HepG2 (cell line): ENCODE results near the gene PCGF2. TPM values are rescaled to one million over a fixed set of nuclear protein-coding genes. Genes with fewer than 3 reads are reported as not detected.
A peak's percentile ranks its signal among the peaks of the same experiment; 100 is the strongest.

Experiments
- ETV6 ChIP-seq: sonication (generic); formaldehyde crosslinking; conservative IDR thresholded peaks from 2 replicates; pipeline ENCODE4 v1.4.0; 2020; ENCODE audit warnings: missing genetic modification reagents
- FOXK1 ChIP-seq: sonication (generic); formaldehyde crosslinking; IDR thresholded peaks from 2 replicates; pipeline ENCODE4 v1.4.0; 2020; ENCODE audit warnings: low read depth, missing genetic modification reagents, borderline replicate concordance
- FOXP1 ChIP-seq, 2 experiments: fragments of 450-650 bp in 1 of 2; IDR thresholded peaks; 2 replicates each; pipeline ENCODE4 v1.6.1; 2017 to 2018; ENCODE audit warnings: antibody characterized with exemption in 1 of 2
- HIVEP1 ChIP-seq: sonication (generic); formaldehyde crosslinking; IDR thresholded peaks from 2 replicates; pipeline ENCODE4 v1.4.0; 2020; ENCODE audit warnings: mild to moderate bottlenecking, missing genetic modification reagents
- IRF2 ChIP-seq: IDR thresholded peaks from 2 replicates; pipeline ENCODE4 v1.6.1; 2018; ENCODE audit warnings: missing genetic modification reagents, missing compliant biosample characterization
- KAT8 ChIP-seq: IDR thresholded peaks from 2 replicates; pipeline ENCODE4 v1.6.1; 2016; ENCODE audit warnings: missing genetic modification reagents, missing compliant biosample characterization
- KDM4B ChIP-seq: sonication (generic); formaldehyde crosslinking; IDR thresholded peaks from 2 replicates; pipeline ENCODE4 v1.4.0; 2020; ENCODE audit warnings: missing genetic modification reagents
- NFIB ChIP-seq: sonication (generic); formaldehyde crosslinking; IDR thresholded peaks from 2 replicates; pipeline ENCODE4 v1.9.0; 2021; ENCODE audit warnings: missing genetic modification reagents, mild to moderate bottlenecking, borderline replicate concordance
- NR2C2 ChIP-seq: sonication (generic); formaldehyde crosslinking; IDR thresholded peaks from 2 replicates; pipeline ENCODE4 v1.4.0; 2020; ENCODE audit warnings: missing genetic modification reagents, mild to moderate bottlenecking, moderate library complexity, borderline replicate concordance
- REXO4 ChIP-seq: sonication (generic); formaldehyde crosslinking; IDR thresholded peaks from 2 replicates; pipeline ENCODE4 v1.8.0; 2022; ENCODE audit warnings: missing genetic modification reagents, mild to moderate bottlenecking, borderline replicate concordance
- RXRA ChIP-seq: sonication (generic); formaldehyde crosslinking; IDR thresholded peaks from 2 replicates; pipeline ENCODE4 v1.5.1; 2020; ENCODE audit warnings: missing genetic modification reagents
- SKI ChIP-seq: fragments of 450-650 bp; IDR thresholded peaks from one replicate; pipeline ENCODE4 v1.6.1; 2018; ENCODE audit warnings: mild to moderate bottlenecking; ENCODE audit not compliant: partially characterized antibody
- SP1 ChIP-seq, 2 experiments: fragments of 450-650 bp in 1 of 2; sonication (generic) in 1 of 2; formaldehyde crosslinking in 1 of 2; IDR thresholded peaks; 2 replicates each; pipeline versions ENCODE4 v1.4.0 to v1.6.1; 2016 to 2020; ENCODE audit warnings: missing genetic modification reagents in 1 of 2
- TEAD2 ChIP-seq: sonication (generic); formaldehyde crosslinking; IDR thresholded peaks from 2 replicates; pipeline ENCODE4 v1.9.0; 2021; ENCODE audit warnings: missing genetic modification reagents
- ZBTB1 ChIP-seq: sonication (generic); formaldehyde crosslinking; IDR thresholded peaks from 2 replicates; pipeline ENCODE4 v1.4.0; 2020; ENCODE audit warnings: missing genetic modification reagents, borderline replicate concordance
- ZNF331 ChIP-seq: sonication (generic); formaldehyde crosslinking; IDR thresholded peaks from 2 replicates; pipeline ENCODE4 v1.4.0; 2020; ENCODE audit warnings: missing genetic modification reagents
- ZNF350 ChIP-seq: sonication (generic); formaldehyde crosslinking; IDR thresholded peaks from 2 replicates; pipeline ENCODE4 v1.4.0; 2020; ENCODE audit warnings: mild to moderate bottlenecking, low read depth, missing genetic modification reagents, borderline replicate concordance
- ZNF709 ChIP-seq: sonication (generic); formaldehyde crosslinking; IDR thresholded peaks from 2 replicates; pipeline ENCODE4 v1.5.0; 2020; ENCODE audit warnings: mild to moderate bottlenecking, missing genetic modification reagents
- ZNF775 ChIP-seq: sonication (generic); formaldehyde crosslinking; IDR thresholded peaks from 2 replicates; pipeline ENCODE4 v1.4.0; 2020; ENCODE audit warnings: missing genetic modification reagents, mild to moderate bottlenecking, moderate library complexity, borderline replicate concordance
- polyA plus RNA-seq, 8 experiments: library from polyadenylated mRNA; depleted of rRNA in 3 of 8; stranded (reverse) in 7 of 8; unstranded in 1 of 8; fragments of >200 nt; fragmentation: Illumina TruSeq in 4 of 8; extraction: Trizol in 4 of 8; gene quantifications; 2 replicates each; pipeline versions ENCODE4 v1.2.1 to v1.2.3, GENCODE V29; 2011 to 2016; ENCODE audit warnings: low read depth in 4 of 8, missing spikeins in 1 of 8, mixed read lengths in 1 of 8; ENCODE audit not compliant: insufficient read depth in 1 of 8
- total RNA-seq, 5 experiments: library from RNA; depleted of rRNA; stranded (reverse); fragments of >200 nt; fragmentation: Illumina TruSeq; extraction: Trizol; gene quantifications; 2 replicates each; pipeline ENCODE4 v1.2.3, GENCODE V29; 2016; ENCODE audit warnings: low read depth in 1 of 5
- TF ChIP-seq, protein P1 (sequence below): sonication (generic); formaldehyde crosslinking; IDR thresholded peaks from 2 replicates; pipeline ENCODE4 v1.4.0; 2020; ENCODE audit warnings: missing genetic modification reagents
- TF ChIP-seq, protein P2 (sequence below): sonication (generic); formaldehyde crosslinking; IDR thresholded peaks from 2 replicates; pipeline ENCODE4 v1.4.0; 2020; ENCODE audit warnings: missing genetic modification reagents, borderline replicate concordance
- TF ChIP-seq, protein P3 (sequence below): sonication (generic); formaldehyde crosslinking; IDR thresholded peaks from 2 replicates; pipeline ENCODE4 v1.4.0; 2020; ENCODE audit warnings: missing genetic modification reagents

The PCGF2 gene
- total and polyA plus RNA-seq, 2 of the 13 experiments (the other 11 are each of a cell fraction or from before 2014, with no cell fraction given): 11.6 to 29.4 TPM

DNA sequence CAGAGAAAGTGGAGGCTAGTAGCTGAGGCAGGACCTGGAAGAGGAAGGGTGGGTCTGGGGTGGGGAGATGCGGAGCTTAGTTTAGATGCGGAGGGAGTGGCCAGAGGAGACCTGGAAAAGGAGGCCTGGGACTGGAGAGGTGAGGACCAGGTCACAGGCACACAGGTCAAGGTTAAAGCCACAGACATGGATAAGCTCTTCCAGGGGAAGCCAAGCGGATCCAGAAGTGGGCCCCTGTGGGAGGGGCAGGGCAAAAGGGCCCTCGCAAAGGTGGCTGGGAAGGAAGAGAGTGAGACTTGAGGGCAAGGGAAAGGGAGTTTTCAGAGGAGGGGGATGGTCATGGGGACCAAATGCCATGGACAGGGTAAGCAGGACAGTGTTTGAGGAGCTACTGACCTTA, 57.0 kb downstream of the PCGF2 start (continued):
- TF ChIP-seq ZBTB1 (CRISPR knock-in tag) (no peak), NR2C2 (peak; percentile 81), ZNF331 (CRISPR knock-in tag) (peak; percentile 39; the same call in 1 of the 2 replicates), HIVEP1 (CRISPR knock-in tag) (peak; percentile 64; the same call in 1 of the 2 replicates), KDM4B (no peak), ZNF709 (CRISPR knock-in tag) (no peak), RXRA (CRISPR knock-in tag) (peak; percentile 99), NFIB (CRISPR knock-in tag) (no peak), SKI (peak; percentile 94), FOXP1 (IDR thresholded peaks at IDR 0.05) (no peak), FOXP1 (CRISPR knock-in tag; IDR thresholded peaks at IDR 0.05) (0 out of 2 replicates have a peak, but pooled peaks have one; percentile 28), SP1 (IDR thresholded peaks at IDR 0.05) (no peak), SP1 (CRISPR knock-in tag; IDR thresholded peaks at IDR 0.05) (peak; percentile 32; the same call in 1 of the 2 replicates), FOXK1 (peak; percentile 65; the same call in 1 of the 2 replicates), IRF2 (CRISPR knock-in tag) (peak; percentile 53; the same call in 1 of the 2 replicates), ETV6 (no peak), TEAD2 (CRISPR knock-in tag) (no peak), REXO4 (CRISPR knock-in tag) (no peak), ZNF350 (peak; percentile 81; the same call in 1 of the 2 replicates), ZNF775 (no peak), KAT8 (CRISPR knock-in tag) (peak; percentile 52; the same call in 1 of the 2 replicates)
- TF ChIP-seq, protein P1, sequence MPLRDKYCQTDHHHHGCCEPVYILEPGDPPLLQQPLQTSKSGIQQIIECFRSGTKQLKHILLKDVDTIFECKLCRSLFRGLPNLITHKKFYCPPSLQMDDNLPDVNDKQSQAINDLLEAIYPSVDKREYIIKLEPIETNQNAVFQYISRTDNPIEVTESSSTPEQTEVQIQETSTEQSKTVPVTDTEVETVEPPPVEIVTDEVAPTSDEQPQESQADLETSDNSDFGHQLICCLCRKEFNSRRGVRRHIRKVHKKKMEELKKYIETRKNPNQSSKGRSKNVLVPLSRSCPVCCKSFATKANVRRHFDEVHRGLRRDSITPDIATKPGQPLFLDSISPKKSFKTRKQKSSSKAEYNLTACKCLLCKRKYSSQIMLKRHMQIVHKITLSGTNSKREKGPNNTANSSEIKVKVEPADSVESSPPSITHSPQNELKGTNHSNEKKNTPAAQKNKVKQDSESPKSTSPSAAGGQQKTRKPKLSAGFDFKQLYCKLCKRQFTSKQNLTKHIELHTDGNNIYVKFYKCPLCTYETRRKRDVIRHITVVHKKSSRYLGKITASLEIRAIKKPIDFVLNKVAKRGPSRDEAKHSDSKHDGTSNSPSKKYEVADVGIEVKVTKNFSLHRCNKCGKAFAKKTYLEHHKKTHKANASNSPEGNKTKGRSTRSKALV (CRISPR knock-in tag): no peak
- TF ChIP-seq, protein P2, sequence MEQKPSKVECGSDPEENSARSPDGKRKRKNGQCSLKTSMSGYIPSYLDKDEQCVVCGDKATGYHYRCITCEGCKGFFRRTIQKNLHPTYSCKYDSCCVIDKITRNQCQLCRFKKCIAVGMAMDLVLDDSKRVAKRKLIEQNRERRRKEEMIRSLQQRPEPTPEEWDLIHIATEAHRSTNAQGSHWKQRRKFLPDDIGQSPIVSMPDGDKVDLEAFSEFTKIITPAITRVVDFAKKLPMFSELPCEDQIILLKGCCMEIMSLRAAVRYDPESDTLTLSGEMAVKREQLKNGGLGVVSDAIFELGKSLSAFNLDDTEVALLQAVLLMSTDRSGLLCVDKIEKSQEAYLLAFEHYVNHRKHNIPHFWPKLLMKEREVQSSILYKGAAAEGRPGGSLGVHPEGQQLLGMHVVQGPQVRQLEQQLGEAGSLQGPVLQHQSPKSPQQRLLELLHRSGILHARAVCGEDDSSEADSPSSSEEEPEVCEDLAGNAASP: peak; percentile 95
- TF ChIP-seq, protein P3, sequence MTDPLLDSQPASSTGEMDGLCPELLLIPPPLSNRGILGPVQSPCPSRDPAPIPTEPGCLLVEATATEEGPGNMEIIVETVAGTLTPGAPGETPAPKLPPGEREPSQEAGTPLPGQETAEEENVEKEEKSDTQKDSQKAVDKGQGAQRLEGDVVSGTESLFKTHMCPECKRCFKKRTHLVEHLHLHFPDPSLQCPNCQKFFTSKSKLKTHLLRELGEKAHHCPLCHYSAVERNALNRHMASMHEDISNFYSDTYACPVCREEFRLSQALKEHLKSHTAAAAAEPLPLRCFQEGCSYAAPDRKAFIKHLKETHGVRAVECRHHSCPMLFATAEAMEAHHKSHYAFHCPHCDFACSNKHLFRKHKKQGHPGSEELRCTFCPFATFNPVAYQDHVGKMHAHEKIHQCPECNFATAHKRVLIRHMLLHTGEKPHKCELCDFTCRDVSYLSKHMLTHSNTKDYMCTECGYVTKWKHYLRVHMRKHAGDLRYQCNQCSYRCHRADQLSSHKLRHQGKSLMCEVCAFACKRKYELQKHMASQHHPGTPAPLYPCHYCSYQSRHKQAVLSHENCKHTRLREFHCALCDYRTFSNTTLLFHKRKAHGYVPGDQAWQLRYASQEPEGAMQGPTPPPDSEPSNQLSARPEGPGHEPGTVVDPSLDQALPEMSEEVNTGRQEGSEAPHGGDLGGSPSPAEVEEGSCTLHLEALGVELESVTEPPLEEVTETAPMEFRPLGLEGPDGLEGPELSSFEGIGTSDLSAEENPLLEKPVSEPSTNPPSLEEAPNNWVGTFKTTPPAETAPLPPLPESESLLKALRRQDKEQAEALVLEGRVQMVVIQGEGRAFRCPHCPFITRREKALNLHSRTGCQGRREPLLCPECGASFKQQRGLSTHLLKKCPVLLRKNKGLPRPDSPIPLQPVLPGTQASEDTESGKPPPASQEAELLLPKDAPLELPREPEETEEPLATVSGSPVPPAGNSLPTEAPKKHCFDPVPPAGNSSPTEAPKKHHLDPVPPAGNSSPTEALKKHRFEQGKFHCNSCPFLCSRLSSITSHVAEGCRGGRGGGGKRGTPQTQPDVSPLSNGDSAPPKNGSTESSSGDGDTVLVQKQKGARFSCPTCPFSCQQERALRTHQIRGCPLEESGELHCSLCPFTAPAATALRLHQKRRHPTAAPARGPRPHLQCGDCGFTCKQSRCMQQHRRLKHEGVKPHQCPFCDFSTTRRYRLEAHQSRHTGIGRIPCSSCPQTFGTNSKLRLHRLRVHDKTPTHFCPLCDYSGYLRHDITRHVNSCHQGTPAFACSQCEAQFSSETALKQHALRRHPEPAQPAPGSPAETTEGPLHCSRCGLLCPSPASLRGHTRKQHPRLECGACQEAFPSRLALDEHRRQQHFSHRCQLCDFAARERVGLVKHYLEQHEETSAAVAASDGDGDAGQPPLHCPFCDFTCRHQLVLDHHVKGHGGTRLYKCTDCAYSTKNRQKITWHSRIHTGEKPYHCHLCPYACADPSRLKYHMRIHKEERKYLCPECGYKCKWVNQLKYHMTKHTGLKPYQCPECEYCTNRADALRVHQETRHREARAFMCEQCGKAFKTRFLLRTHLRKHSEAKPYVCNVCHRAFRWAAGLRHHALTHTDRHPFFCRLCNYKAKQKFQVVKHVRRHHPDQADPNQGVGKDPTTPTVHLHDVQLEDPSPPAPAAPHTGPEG: peak; percentile 85
